ENCODE results near the gene PNPLA5. TPM values are rescaled to one million over a fixed set of nuclear protein-coding genes. Genes with fewer than 3 reads are reported as not detected.
"Not testable (repeated sequence)": the region's sequence is repeated elsewhere in the genome, so short reads cannot be mapped to it uniquely, and the experiment has no call there.

PNPLA5 gene
- polyA plus RNA-seq, 2 of the 4 experiments (the other 2 are of a cell fraction), result not detected

- TF ChIP-seq HOXB5 (CRISPR knock-in tag; IDR thresholded peaks at IDR 0.05), result no peak
- TF ChIP-seq POLR2AphosphoS2 (conservative IDR thresholded peaks at IDR 0.05; ENCODE audit: low read length), result no peak
- no peak for TF ChIP-seq EHMT2 (IDR thresholded peaks at IDR 0.05; ENCODE audit: low read depth)
- TF ChIP-seq RFX5 (IDR thresholded peaks at IDR 0.05), result no peak
- no peak for TF ChIP-seq ZFP36 (IDR thresholded peaks at IDR 0.05; ENCODE audit: borderline replicate concordance, partially characterized antibody)
- TF ChIP-seq NR3C1 (IDR thresholded peaks at IDR 0.05), result no peak
- no peak for TF ChIP-seq CHD4 (IDR thresholded peaks at IDR 0.05; ENCODE audit: borderline replicate concordance)
- no peak for TF ChIP-seq EP300 (IDR thresholded peaks at IDR 0.05)
- TF ChIP-seq RCOR1 (IDR thresholded peaks at IDR 0.05; ENCODE audit: low read depth, low read length), result no peak
- TF ChIP-seq PBX3 (IDR thresholded peaks at IDR 0.05), result no peak
- no peak for TF ChIP-seq MAX (IDR thresholded peaks at IDR 0.05)
- no peak for TF ChIP-seq HEYL (CRISPR knock-in tag; IDR thresholded peaks at IDR 0.05)
- DNase-seq (ENCODE audit: low read depth in 1 of 2, low spot score in 1 of 2) (no peak), FAIRE-seq (no peak), ATAC-seq (no peak)
- H3K27ac ChIP-seq, result no peak overlapping the region
- H3K4me1 ChIP-seq, result no peaks in the 10 kb centered on the region
- ChIA-PET CTCF (interaction anchor here (2.4 to 3.4 kb wide), 2 partner anchors 8 to 69 kb away, joined by 8 to 13 read pairs; no protein-coding TSS in a partner anchor), POLR2A (no interaction called here)
- WGBS (ENCODE audit: missing lambda C conversion rate), result 24% methylated on average over 5 of the region's 5 CpGs
- no peak overlapping the region for H3K4me2 ChIP-seq
- H3K4me3 ChIP-seq, result no peak overlapping the region
- no peaks in the 10 kb centered on the region for H3K9me3 ChIP-seq
Measured at GRCh38 chr22:43876866-43877509, 14.8 kb downstream of the PNPLA5 start.

- 19% methylated on average over 5 of the region's 5 CpGs for WGBS (ENCODE audit: missing lambda C conversion rate)
- ChIA-PET POLR2A (no interaction called here), CTCF (interaction anchor here (3.1 kb wide), 1 partner anchor 15 kb away, joined by 21 read pairs; no protein-coding TSS in a partner anchor)
- H3K27ac ChIP-seq, result no peak overlapping the region
- TF ChIP-seq EP300 (IDR thresholded peaks at IDR 0.05) (no peak), RARB (CRISPR knock-in tag; IDR thresholded peaks at IDR 0.05) (no peak), KDM1A (IDR thresholded peaks at IDR 0.05; ENCODE audit: low read depth) (no peak), MYC (IDR thresholded peaks at IDR 0.05; ENCODE audit: borderline replicate concordance, low read length) (no peak), EHMT2 (IDR thresholded peaks at IDR 0.05; ENCODE audit: low read depth) (no peak), TFCP2L1 (CRISPR knock-in tag; IDR thresholded peaks at IDR 0.05) (no peak), BHLHE40 (IDR thresholded peaks at IDR 0.05; ENCODE audit: low read depth, low read length) (no peak), MAX (IDR thresholded peaks at IDR 0.05) (no peak), JUNB (IDR thresholded peaks at IDR 0.05) (no peak), PHF8 (IDR thresholded peaks at IDR 0.05; ENCODE audit: borderline replicate concordance, low read depth) (no peak), CBX8 (IDR thresholded peaks at IDR 0.05) (no peak), ZNF302 (CRISPR knock-in tag; IDR thresholded peaks at IDR 0.05) (no peak), HES2 (IDR thresholded peaks at IDR 0.05) (no peak), ESRRA (IDR thresholded peaks at IDR 0.05; ENCODE audit: borderline replicate concordance, low read length) (no peak), ELK1 (IDR thresholded peaks at IDR 0.05; ENCODE audit: low read depth, low read length) (no peak), NR3C1 (IDR thresholded peaks at IDR 0.05) (no peak), SMC3 (IDR thresholded peaks at IDR 0.05) (no peak), CTCF (IDR thresholded peaks at IDR 0.05) (no peak), NFE2L2 (conservative IDR thresholded peaks at IDR 0.05; ENCODE audit: low read length) (no peak)
- no peaks in the 10 kb centered on the region for H3K4me1 ChIP-seq
- no peak for FAIRE-seq
- H3K9me3 ChIP-seq, result no peaks in the 10 kb centered on the region
- no peak overlapping the region for H3K4me2 ChIP-seq
- H3K4me3 ChIP-seq, result no peak overlapping the region
- no peak for DNase-seq (ENCODE audit: low read depth in 1 of 2, low spot score in 1 of 2)
- ATAC-seq, result no peak
Measured at GRCh38 chr22:43869799-43870198, 22.0 kb downstream of the PNPLA5 start.

- H3K4me3 ChIP-seq; FAIRE-seq; H3K4me2 ChIP-seq; POLR2A ChIA-PET; ATAC-seq; H3K27ac ChIP-seq; H3K9me3 ChIP-seq; H3K4me1 ChIP-seq; DNase-seq (ENCODE audit: low read depth in 1 of 2, low spot score in 1 of 2): not testable (repeated sequence)
- WGBS (ENCODE audit: missing lambda C conversion rate), result 0% methylated on average over 4 of the region's 4 CpGs
- CTCF ChIA-PET, result interaction anchor here (3.1 kb wide), 1 partner anchor 15 kb away, joined by 21 read pairs; no protein-coding TSS in a partner anchor
Measured at GRCh38 chr22:43869001-43869400, 22.8 kb downstream of the PNPLA5 start.

Data from A549 (cell line).